Uterus (tissue), 2 donors: ENCODE data around the gene PRCP.

Source experiments
- CTCF ChIP-seq, 4 experiments: fragments of 200-600 bp in 2 of 4; fragments of 450-650 bp in 2 of 4; sonication (generic) in 2 of 4; IDR thresholded peaks; one replicate each; pipeline ENCODE4 v1.5.1; 2016 to 2019; ENCODE audit warnings: antibody characterized with exemption in 4 of 4, mild to moderate bottlenecking in 2 of 4, moderate library complexity in 1 of 4
- POLR2A ChIP-seq, 2 donors: fragments of 450-650 bp; IDR thresholded peaks; one replicate each; pipeline ENCODE4 v1.6.1; 2016; ENCODE audit warnings: antibody characterized with exemption in 2 of 2, mild to moderate bottlenecking in 1 of 2, moderate library complexity in 1 of 2

- TF ChIP-seq CTCF (IDR thresholded peaks at IDR 0.05) (no peak), POLR2A (IDR thresholded peaks at IDR 0.05) (no peak)
These were observed 30.6 kb downstream of the PRCP start for GRCh38 chr11:82869657-82870056.
